ENCODE data around the gene TSPYL2.

- no peak for TF ChIP-seq EZH2phosphoT487 (IDR thresholded peaks at IDR 0.05; ENCODE audit: borderline replicate concordance, low read length)
- TF ChIP-seq, protein P1, sequence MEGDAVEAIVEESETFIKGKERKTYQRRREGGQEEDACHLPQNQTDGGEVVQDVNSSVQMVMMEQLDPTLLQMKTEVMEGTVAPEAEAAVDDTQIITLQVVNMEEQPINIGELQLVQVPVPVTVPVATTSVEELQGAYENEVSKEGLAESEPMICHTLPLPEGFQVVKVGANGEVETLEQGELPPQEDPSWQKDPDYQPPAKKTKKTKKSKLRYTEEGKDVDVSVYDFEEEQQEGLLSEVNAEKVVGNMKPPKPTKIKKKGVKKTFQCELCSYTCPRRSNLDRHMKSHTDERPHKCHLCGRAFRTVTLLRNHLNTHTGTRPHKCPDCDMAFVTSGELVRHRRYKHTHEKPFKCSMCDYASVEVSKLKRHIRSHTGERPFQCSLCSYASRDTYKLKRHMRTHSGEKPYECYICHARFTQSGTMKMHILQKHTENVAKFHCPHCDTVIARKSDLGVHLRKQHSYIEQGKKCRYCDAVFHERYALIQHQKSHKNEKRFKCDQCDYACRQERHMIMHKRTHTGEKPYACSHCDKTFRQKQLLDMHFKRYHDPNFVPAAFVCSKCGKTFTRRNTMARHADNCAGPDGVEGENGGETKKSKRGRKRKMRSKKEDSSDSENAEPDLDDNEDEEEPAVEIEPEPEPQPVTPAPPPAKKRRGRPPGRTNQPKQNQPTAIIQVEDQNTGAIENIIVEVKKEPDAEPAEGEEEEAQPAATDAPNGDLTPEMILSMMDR (IDR thresholded peaks at IDR 0.05; ENCODE audit: low read depth, low read length, poor library complexity, severe bottlenecking): no peak
Measured at GRCh38 chrX:53115550-53115874, 33.3 kb downstream of the TSPYL2 start.
